Type B pancreatic cell (in vitro differentiated cells): ENCODE results near the gene EXTL2. TPM values are rescaled to one million over a fixed set of nuclear protein-coding genes. Genes with fewer than 3 reads are reported as not detected.

Source experiments
- DNase-seq: peaks from one replicate; pipeline ENCODE4 v3.0.0; 2021; ENCODE audit warnings: mixed read lengths; ENCODE audit not compliant: unreplicated experiment; ENCODE audit errors: extremely low spot score
- H3K27ac Mint-ChIP-seq: 2 replicates; pipeline ENCODE4 v1.8.0; 2021; ENCODE audit warnings: mild to moderate bottlenecking, mixed read lengths
- H3K27me3 Mint-ChIP-seq: 2 replicates; pipeline ENCODE4 v1.8.0; 2021; ENCODE audit warnings: mixed read lengths
- H3K36me3 Mint-ChIP-seq: 2 replicates; pipeline ENCODE4 v1.8.0; 2021; ENCODE audit warnings: mixed read lengths
- H3K4me1 Mint-ChIP-seq: one replicate; pipeline ENCODE4 v1.8.0; 2021; ENCODE audit warnings: mixed read lengths; ENCODE audit not compliant: unreplicated experiment
- H3K4me3 Mint-ChIP-seq: 2 replicates; pipeline ENCODE4 v1.8.0; 2021; ENCODE audit warnings: mild to moderate bottlenecking, mixed read lengths
- H3K9me3 Mint-ChIP-seq: 2 replicates; pipeline ENCODE4 v1.8.0; 2021; ENCODE audit warnings: mixed read lengths
- total RNA-seq: library from RNA; stranded (reverse); gene quantifications from 2 replicates; pipeline ENCODE4 v1.2.1, GENCODE V29; 2021; ENCODE audit warnings: low replicate concordance
- TF ChIP-seq, protein P1 (sequence below): fragments of 200-600 bp; sonication (generic); conservative IDR thresholded peaks from 2 replicates; pipeline ENCODE4 v1.5.0; 2021; ENCODE audit warnings: antibody characterized with exemption, mild to moderate bottlenecking

Gene EXTL2
- total RNA-seq, 1 donor from 2014 or later: 40.1 TPM

DNA sequence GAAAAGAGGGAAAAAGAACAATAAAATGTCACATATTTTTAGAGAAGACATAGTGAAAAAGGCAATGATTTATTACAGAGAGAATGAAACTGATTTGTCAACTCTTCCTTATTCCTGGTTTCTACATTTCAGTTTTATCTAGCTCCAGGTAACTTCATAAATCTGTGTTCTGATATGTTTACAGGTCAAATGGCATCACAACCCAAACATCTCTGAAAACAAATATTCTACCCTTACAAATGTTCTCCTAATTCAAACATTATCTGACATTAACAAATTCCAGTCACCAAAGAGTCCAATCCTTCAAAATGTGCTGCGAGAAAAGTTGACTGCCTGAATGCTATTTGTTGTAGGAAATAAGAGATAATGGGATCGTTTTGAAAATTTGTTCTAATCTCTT lies 20.2 kb downstream of the EXTL2 start:
- H3K36me3 Mint-ChIP-seq: peaks cover 15% of the 10 kb centered on the region
- no peak overlapping the region for H3K27ac Mint-ChIP-seq
- TF ChIP-seq, protein P1, sequence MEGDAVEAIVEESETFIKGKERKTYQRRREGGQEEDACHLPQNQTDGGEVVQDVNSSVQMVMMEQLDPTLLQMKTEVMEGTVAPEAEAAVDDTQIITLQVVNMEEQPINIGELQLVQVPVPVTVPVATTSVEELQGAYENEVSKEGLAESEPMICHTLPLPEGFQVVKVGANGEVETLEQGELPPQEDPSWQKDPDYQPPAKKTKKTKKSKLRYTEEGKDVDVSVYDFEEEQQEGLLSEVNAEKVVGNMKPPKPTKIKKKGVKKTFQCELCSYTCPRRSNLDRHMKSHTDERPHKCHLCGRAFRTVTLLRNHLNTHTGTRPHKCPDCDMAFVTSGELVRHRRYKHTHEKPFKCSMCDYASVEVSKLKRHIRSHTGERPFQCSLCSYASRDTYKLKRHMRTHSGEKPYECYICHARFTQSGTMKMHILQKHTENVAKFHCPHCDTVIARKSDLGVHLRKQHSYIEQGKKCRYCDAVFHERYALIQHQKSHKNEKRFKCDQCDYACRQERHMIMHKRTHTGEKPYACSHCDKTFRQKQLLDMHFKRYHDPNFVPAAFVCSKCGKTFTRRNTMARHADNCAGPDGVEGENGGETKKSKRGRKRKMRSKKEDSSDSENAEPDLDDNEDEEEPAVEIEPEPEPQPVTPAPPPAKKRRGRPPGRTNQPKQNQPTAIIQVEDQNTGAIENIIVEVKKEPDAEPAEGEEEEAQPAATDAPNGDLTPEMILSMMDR: no peak
- no peak for DNase-seq
- no peaks in the 10 kb centered on the region for H3K4me1 Mint-ChIP-seq
- no peak overlapping the region for H3K4me3 Mint-ChIP-seq
- H3K9me3 Mint-ChIP-seq: no peaks in the 10 kb centered on the region
- H3K27me3 Mint-ChIP-seq: no peaks in the 10 kb centered on the region

DNA sequence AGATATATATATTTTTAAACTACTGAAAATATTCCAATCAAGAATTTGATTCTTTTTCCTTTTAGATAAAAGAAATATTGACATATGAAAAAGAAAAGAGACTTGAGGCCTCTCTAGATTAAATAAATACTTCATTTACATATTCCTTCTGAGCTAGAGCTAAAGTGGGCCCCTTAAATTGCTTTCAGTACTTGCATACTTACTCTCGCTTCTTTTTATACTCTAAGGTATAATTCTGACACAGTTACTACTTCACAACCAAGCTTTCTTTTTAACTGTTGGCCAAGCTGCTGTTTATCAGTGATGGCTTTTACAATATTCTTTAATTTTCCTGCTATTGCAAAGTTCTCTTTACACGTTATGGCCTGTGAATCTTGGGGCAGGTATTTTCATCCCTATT lies 24.6 kb downstream of the EXTL2 start:
- Mint-ChIP-seq H3K4me1 (peaks cover 10% of the 10 kb centered on the region), H3K27me3 (no peaks in the 10 kb centered on the region), H3K9me3 (no peaks in the 10 kb centered on the region), H3K4me3 (no peak overlapping the region), H3K27ac (no peak overlapping the region), H3K36me3 (peaks cover 6% of the 10 kb centered on the region)
- TF ChIP-seq, protein P1: no peak
- DNase-seq: no peak

DNA sequence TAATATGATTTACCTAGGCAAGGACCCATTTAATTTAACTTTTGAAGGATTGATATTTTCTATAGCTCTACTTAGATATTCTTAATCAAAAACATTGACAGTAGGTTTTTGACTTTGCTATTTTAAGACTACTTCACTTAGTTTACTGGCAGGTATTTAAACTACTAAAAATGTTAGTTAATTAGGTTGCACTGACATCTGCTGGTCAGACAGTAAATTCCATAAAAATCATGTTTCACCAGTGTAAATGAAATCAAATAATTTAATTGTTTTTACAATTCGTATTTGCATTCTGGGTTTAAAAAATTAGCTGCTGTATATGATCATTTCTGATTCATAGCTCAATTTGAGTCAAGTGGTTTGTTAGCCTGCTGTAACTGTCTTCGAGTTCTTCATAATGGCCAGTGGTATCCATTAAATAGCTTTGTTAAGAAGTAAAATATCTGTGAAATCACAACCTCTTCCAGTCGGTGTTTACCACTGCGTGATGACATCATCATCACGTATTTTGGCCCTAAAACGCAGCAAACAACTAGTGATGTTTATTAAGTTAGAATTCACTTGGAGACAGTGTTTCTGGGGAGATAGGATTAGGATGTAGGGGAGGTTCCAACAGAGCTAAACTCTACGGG lies 26.2 kb downstream of the EXTL2 start:
- no peaks in the 10 kb centered on the region for H3K36me3 Mint-ChIP-seq
- TF ChIP-seq, protein P1: peak; percentile 87

DNA sequence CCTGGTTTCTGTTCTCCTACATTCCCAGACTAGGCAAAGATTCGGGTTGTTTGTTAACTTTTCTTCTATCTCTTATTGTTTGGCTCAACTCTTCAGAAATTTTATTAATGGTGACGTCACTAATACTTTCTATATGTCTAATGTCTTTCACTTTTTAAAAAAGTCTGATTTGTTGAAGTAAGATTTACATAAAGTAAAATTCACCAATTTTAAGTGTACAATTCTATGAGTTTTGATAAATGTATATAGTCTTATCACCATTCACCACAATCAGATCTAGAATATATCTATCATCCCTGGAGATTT lies 27.8 kb downstream of the EXTL2 start:
- Mint-ChIP-seq H3K27me3 (no peaks in the 10 kb centered on the region), H3K36me3 (no peaks in the 10 kb centered on the region), H3K4me1 (peaks cover 10% of the 10 kb centered on the region), H3K9me3 (no peaks in the 10 kb centered on the region), H3K4me3 (no peak overlapping the region), H3K27ac (no peak overlapping the region)
- no peak for DNase-seq
- TF ChIP-seq, protein P1: no peak

More for the DNA sequence above, 26.2 kb downstream of the EXTL2 start:
- H3K27me3 Mint-ChIP-seq: no peaks in the 10 kb centered on the region
- no peak overlapping the region for H3K27ac Mint-ChIP-seq
- H3K4me3 Mint-ChIP-seq: no peak overlapping the region
- peaks cover 10% of the 10 kb centered on the region for H3K4me1 Mint-ChIP-seq
- DNase-seq: no peak
- H3K9me3 Mint-ChIP-seq: no peaks in the 10 kb centered on the region

DNA sequence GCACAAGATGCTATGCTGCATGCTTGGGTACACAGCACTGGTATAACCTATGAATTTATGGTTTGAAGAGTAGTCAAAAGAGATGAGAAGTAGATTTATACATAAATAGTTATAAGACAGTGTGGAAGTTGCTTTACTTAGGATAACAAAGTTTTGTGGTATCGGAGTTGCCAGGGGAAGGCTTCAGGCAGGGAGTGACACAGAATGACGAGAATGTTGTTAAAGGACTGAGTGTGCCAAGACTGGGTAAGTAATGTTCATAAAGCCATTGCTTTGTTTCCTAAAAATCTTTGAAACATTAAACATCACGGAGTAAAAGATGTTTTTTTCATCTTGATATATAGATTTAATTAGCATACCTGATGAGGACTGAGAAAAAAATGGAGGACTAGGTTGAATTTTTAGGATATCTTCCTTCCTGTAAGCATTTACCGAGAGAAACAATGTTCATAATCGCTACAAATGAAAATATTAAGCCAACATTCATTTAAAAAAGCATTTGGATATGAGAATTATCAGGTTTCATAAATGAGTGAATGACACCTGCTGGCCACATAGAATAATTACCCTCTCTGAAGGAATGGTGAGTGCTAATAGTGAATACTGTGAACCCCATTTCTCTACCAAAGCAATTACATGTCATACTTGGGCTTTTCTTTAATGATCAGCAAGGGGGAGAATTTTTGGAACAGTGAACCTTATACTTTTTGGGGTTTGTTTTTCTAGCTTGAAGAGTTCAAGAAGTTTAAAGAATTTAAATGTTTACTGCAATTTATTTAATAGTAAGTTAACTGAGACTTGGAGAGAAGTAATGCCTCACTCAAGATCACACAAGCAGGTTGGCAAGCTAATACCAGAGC lies 28.4 kb downstream of the EXTL2 start:
- H3K27ac Mint-ChIP-seq: no peak overlapping the region
- no peaks in the 10 kb centered on the region for H3K9me3 Mint-ChIP-seq
- H3K4me1 Mint-ChIP-seq: peaks cover 10% of the 10 kb centered on the region
- H3K36me3 Mint-ChIP-seq: no peaks in the 10 kb centered on the region
- H3K27me3 Mint-ChIP-seq: no peaks in the 10 kb centered on the region
- no peak for DNase-seq
- TF ChIP-seq, protein P1: peak; percentile 80
- H3K4me3 Mint-ChIP-seq: no peak overlapping the region
